Mammary epithelial cell (primary cell): ENCODE results near the gene TFR2.

ENCODE experiments used
- CTCF ChIP-seq, 2 donors: IDR thresholded peaks in 1 of 2; conservative IDR thresholded peaks in 1 of 2; 2 replicates each; pipeline ENCODE4 v1.5.1; 2011 to 2012; ENCODE audit warnings: inconsistent platforms in 2 of 2, low read length in 2 of 2, mild to moderate bottlenecking in 2 of 2, control low read depth in 1 of 2, low read depth in 1 of 2; ENCODE audit not compliant: insufficient read depth in 1 of 2; ENCODE audit errors: extremely low read depth in 1 of 2
- EZH2 ChIP-seq: IDR thresholded peaks from 2 replicates; pipeline ENCODE4 v1.6.1; 2012; ENCODE audit warnings: low read length, inconsistent platforms, borderline replicate concordance

- TF ChIP-seq CTCF (conservative IDR thresholded peaks at IDR 0.05 in 1 of 2, IDR thresholded peaks at IDR 0.05 in 1 of 2; ENCODE audit: extremely low read depth in 1 of 2, insufficient read depth in 1 of 2, low read depth in 1 of 2, low read length in 2 of 2) = no peak
- no peak for TF ChIP-seq EZH2
These were observed 69.6 kb downstream of the TFR2 start for GRCh38 chr7:100571829-100572116.
